MM.1S (cell line): ENCODE results near the gene PLBD2.

ENCODE experiments used
- CTCF ChIP-seq: fragments of 300-600 bp; sonication (generic); IDR thresholded peaks from 2 replicates; pipeline ENCODE4 v1.5.1; 2016; ENCODE audit warnings: antibody characterized with exemption, low read length, mixed read lengths
- EZH2 ChIP-seq: fragments of 300-600 bp; sonication (generic); optimal IDR thresholded peaks from 2 replicates; pipeline ENCODE3; 2017; ENCODE audit warnings: low read depth, mild to moderate bottlenecking, antibody characterized with exemption, low read length, mixed read lengths

GRCh38 chr12:113409462-113410124 is 51.2 kb downstream of the PLBD2 start:
- TF ChIP-seq EZH2, result no peak
- no peak for TF ChIP-seq CTCF
